Mucosa of gallbladder (tissue), 1 donor: ENCODE measurements around the gene TEPSIN. TPM values are rescaled to one million over a fixed set of nuclear protein-coding genes. Genes with fewer than 3 reads are reported as not detected.
A peak's percentile ranks its signal among the peaks of the same experiment; 100 is the strongest.

Source experiments
- DNase-seq: peaks from one replicate; pipeline ENCODE4 v3.0.0-alpha.2; 2020; ENCODE audit warnings: low spot score
- total RNA-seq: library from RNA; stranded (reverse); gene quantifications from one replicate; pipeline ENCODE4 v1.2.1, GENCODE V29; 2021
- donor health status: DM: no; HTN: no; CAD: no.

Gene TEPSIN
- total RNA-seq, 1 donor from 2014 or later = 57.9 TPM

GRCh38 chr17:81221842-81222619 is 16.8 kb downstream of the TEPSIN start:
- no peak for DNase-seq

- DNase-seq = no peak
Measured at GRCh38 chr17:81221371-81221841, 17.4 kb downstream of the TEPSIN start.

DNA sequence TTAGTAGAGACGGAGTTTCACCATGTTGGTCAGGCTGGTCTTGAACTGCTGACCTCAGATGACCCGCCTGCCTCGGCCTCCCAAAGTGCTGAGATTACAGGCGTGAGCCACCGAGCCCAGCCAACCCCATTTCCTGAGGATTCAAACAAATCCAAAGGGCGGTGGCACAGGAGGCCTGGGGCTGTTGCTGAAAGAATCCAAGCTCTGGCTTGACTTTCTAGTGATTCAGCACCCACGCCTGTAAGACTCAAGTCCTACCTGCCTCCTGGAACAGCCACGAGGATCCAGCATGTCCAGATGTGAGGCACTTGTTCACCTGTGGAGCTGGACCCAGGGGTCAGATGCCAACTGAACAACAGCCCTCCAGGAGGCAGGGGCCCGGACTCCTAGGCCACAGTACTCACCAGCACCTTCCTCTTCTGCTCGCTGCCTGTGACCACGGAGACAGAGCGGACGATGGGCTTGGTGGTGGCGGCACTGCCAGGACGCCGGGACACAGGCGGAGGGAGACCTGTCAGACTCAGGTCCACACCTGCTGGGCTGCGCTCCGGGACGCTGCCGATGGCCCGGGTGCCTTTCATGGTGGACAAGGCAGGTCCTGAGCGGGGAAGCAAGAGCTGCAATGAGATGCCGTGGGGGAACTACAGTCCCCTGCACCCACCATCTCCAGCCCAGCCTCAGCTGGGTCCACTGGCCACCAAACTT is 19.2 kb downstream of the TEPSIN start:
- no peak for DNase-seq

- no peak for DNase-seq
Measured at GRCh38 chr17:81218991-81219390, 19.9 kb downstream of the TEPSIN start.

DNA sequence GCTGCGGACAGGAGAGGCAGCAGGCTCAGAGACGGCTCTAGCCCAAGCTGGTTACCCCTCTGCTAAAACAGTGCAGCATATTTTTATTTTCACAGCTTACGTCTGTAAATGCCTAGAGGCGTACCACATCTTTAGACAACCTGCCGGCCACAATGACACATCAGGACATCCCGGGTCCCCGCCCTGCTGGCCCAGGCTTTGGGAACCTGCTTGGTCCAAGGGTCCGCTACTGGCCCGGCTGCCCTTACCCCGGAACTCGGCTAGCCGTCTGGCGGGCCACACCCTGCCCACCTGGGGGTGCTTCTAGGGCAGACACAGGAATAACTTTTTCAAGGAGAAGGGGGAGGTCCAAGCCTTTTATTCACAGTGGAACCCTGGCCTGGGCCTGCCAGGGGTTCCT is 20.4 kb downstream of the TEPSIN start:
- DNase-seq = no peak

GRCh38 chr17:81217491-81217890 is 21.4 kb downstream of the TEPSIN start:
- no peak for DNase-seq

- no peak for DNase-seq
Measured at GRCh38 chr17:81213978-81214377, 24.9 kb downstream of the TEPSIN start.

- DNase-seq = no peak
Measured at GRCh38 chr17:81212365-81212764, 26.5 kb downstream of the TEPSIN start.

DNA sequence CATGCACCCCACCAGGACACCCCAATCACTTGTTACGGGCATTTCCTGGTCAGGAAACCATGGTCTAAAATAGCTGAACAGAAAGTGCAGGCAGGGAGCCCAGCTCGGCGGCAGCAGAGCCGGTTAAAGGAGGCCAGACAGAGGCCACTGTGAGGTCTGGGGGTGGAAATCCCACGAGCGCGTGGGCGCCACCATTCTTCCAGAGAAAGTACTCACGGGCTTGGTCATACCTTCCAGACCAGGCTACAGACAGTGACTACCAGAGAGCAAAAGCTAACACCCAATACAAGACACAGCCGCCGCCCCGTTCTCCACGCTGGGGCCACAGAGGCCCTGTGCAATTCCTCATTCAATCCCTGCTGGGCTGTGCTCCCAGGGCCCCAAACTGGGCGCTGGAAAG is 28.0 kb downstream of the TEPSIN start:
- no peak for DNase-seq

DNA sequence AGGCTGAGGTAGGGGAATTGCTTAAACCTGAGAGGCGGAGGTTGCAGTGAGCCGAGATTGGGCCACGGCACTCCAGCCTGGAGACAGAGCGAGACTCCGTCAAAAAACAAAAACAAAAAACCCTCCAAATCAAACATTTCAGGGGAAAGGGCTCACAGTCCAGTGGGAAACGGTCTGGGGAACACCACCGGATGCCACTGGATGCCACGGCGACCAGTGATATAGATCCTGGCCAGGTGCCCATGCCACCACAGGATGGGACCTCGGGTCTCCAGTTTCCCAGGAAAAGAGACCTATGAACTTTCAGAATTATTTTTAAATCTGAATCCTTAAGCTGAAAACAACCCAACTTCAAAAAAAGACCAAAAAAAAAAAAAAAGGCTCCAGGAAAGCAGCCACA is 28.4 kb downstream of the TEPSIN start:
- no peak for DNase-seq

DNA sequence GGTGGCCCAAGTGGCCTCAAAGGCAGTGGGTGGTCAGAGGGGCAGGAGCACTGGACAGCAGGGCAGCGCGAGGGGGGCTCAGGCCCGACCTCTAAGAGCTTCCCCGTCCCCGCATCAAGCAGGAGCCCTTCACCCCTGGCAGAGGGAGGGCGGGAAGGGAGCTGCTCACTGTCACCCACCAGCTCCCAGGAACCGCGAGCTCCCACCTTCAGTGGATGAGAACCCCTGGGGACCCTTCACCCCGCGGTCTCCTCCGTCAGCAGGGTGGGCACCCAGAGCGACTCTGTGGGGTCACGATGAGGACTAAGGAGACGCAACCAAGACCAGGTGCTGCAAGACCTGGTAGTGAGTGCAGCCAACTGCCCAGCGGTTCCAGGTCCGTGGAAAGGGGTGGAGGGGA is 29.7 kb downstream of the TEPSIN start:
- DNase-seq = no peak

- no peak for DNase-seq
Measured at GRCh38 chr17:81208651-81209050, 30.2 kb downstream of the TEPSIN start.

DNA sequence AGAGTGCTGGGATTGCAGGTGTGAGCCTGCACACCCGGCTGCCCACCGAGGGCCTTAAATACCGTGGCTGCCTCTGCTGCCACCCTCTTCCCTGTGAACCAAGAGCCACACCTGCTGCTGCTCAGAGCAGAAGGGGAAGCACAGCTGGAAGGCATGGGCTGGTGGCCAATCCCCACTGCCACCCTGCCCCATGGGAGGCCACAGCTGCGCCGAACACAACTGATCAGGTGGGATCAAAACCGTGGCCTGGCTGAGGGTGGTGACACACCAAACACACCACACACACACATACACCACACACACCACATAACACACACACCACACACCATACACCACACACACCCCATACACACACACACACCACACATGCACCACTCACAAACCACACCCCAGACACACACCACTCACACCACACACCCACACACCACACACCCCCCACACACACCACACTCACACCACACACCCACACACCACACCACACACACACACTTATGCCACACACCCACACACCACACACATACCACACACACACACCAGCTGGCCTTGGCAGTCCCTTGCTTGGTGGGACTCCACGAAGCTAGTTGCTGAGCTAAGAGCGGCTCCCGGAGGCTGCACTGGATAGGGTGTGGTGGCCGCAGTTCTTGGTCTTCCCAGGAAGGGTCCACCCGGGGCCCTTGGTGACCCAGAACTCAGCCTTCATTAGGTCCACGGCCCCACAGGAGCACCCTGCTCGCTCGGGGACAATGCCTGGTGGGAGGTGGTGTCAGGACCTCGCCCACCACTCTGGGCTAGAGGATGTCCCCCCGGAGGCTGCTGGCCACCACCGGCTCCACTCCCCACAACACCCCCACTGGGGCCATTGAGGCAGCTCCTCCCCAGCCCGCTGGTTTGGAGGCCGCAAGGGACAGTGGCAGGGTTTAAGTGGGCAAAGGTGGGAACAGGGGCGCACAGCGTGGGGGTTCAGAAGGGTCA is 31.0 kb downstream of the TEPSIN start:
- DNase-seq = no peak

GRCh38 chr17:81206657-81207056 is 32.2 kb downstream of the TEPSIN start:
- DNase-seq = no peak

DNA sequence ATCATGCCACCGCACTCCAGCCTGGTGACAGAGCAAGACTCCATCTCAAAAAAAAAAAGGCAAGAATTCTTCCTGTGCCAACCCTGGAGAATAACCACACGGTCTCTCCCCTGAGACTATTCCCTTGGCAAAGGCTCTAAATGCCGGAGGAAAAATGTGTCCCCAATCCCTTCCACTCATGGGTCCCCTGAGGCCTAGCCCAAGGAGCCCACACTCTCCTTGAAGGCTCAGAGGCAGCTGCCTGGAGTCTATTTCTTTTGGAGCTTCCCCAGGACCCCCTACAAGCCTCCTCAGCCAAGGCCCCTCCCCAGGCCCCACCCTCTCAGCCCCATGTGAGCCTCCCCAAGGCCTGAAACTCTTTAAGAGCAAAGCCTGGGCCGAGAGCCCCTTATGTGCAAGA is 32.7 kb downstream of the TEPSIN start:
- DNase-seq = no peak

- DNase-seq = no peak
Measured at GRCh38 chr17:81204578-81204977, 34.3 kb downstream of the TEPSIN start.

DNA sequence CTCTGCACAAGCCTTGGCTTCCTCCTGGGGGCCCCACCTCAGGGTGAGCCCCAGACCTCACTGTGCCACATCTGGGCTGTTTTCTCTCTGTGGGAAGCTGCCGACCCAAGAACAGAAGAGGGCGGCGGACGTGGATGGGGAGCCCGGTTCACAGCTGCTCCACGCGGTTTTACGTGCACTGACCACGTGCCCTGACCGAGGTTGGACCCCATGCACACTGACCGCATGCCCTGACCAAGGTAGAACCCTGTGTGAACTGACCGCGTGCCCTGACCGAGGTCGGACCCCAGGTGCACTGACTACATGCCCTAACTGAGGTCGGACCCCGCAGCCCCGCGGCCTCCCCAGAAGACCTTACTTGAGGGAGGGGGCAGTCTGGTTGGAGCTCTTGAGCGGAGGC is 35.7 kb downstream of the TEPSIN start:
- DNase-seq = no peak

- DNase-seq = no peak
Measured at GRCh38 chr17:81202318-81202717, 36.5 kb downstream of the TEPSIN start.

- DNase-seq = peak; percentile 76
Measured at GRCh38 chr17:81200695-81201580, 37.9 kb downstream of the TEPSIN start.

DNA sequence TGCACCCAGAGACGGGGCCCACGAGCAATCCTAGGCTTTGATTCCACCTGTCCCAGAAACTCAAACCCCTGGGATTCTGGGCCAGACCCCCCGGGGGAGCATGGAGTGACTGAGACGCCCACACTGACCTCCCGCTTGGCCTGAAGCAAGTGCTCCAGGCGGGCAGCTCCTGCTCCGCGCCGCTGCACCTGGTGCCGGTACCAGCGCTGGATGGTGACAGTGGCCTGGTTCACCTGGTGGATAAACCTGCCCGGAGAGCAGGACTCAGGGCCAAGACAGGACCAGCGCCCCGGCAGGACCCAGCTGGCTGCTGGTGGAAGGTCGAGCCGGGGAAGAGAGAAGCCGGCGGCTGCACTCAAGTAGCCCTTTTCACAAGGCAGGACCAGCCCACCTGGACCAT is 38.7 kb downstream of the TEPSIN start:
- DNase-seq = no peak

DNA sequence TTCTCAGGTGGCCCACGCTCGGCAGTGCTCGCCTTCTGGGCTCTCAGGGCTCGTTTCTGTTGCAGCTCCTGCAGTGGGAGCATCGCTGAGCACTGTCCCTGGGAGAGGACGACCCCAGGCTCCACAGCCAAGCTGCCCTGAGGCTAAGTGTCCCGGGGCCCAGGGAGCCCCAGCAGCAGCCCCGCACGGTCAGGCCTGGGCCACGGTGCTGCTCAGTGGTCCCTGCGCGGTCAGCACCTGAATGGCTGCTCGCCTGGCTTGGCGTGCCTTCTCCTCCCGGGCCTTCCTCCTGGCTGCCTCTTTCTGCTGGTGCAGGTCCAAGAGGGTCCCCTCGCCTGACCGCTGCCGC is 39.4 kb downstream of the TEPSIN start:
- DNase-seq = no peak
